SK-N-SH (cell line): ENCODE data around the gene CHD5. TPM values are rescaled to one million over a fixed set of nuclear protein-coding genes. Genes with fewer than 3 reads are reported as not detected.

ENCODE experiments used
- CTCF ChIA-PET: fragments of 300-600, 350-600 bp; formaldehyde crosslinking; extraction: SDS; loops from one replicate; lab custom pipeline; 2021; lab: Yijun Ruan, JAX
- POLR2A ChIA-PET: fragments of 350-600 bp; sonication (Branson Sonifier 250); formaldehyde crosslinking; extraction: SDS; loops from one replicate; lab custom pipeline; 2020; ENCODE audit warnings: antibody characterized with exemption, inconsistent platforms; lab: Yijun Ruan, JAX
- DNase-seq: peaks from one replicate; pipeline ENCODE4 v3.0.0; 2012
- H2AFZ ChIP-seq: fragments of 200-600 bp; sonication (generic); 2 replicates; pipeline ENCODE4 v1.8.1; 2016; ENCODE audit warnings: antibody characterized with exemption, mild to moderate bottlenecking, low read depth
- H3F3A ChIP-seq: fragments of 200-600 bp; sonication (generic); replicated peaks from 2 replicates; pipeline ENCODE3; 2016; ENCODE audit warnings: antibody characterized with exemption, mild to moderate bottlenecking; ENCODE audit not compliant: insufficient read depth
- H3K27ac ChIP-seq, 2 experiments: fragments of 200-500 bp in 1 of 2; fragments of 200-600 bp in 1 of 2; sonication (Bioruptor generic) in 1 of 2; sonication (generic), shearing (Covaris generic) in 1 of 2; 2 replicates each; pipeline versions ENCODE4 v1.5.1 to v1.6.1; 2014 to 2016; ENCODE audit warnings: low read depth in 2 of 2, inconsistent platforms in 1 of 2, low read length in 1 of 2, mild to moderate bottlenecking in 1 of 2, mixed read lengths in 1 of 2
- H3K27me3 ChIP-seq: fragments of 200-600 bp; sonication (generic), shearing (Covaris generic); 2 replicates; pipeline ENCODE4 v1.6.1; 2016; ENCODE audit warnings: mixed run types; ENCODE audit not compliant: insufficient read depth
- H3K36me3 ChIP-seq, 2 experiments: fragments of 200-500 bp in 1 of 2; fragments of 200-600 bp in 1 of 2; sonication (Bioruptor generic) in 1 of 2; sonication (generic) in 1 of 2; replicated peaks in 1 of 2; 2 replicates each; pipeline versions ENCODE3 to v1.5.1; 2014 to 2016; ENCODE audit warnings: low read length in 1 of 2, mild to moderate bottlenecking in 1 of 2; ENCODE audit not compliant: insufficient read depth in 2 of 2, control insufficient read depth in 1 of 2
- H3K4me1 ChIP-seq, 2 experiments: fragments of 200-500 bp in 1 of 2; fragments of 200-600 bp in 1 of 2; sonication (Bioruptor generic) in 1 of 2; sonication (generic), shearing (Covaris generic) in 1 of 2; 2 replicates each; pipeline versions ENCODE4 v1.5.1 to v1.6.1; 2014 to 2016; ENCODE audit warnings: low read depth in 1 of 2, low read length in 1 of 2, mixed run types in 1 of 2; ENCODE audit not compliant: insufficient read depth in 2 of 2, control insufficient read depth in 1 of 2
- H3K4me2 ChIP-seq: fragments of 200-600 bp; sonication (generic), shearing (Covaris generic); 2 replicates; pipeline ENCODE4 v1.6.1; 2017; ENCODE audit warnings: mixed run types
- H3K4me3 ChIP-seq, 2 experiments: fragments of 200-500 bp in 1 of 2; fragments of 200-600 bp in 1 of 2; sonication (Bioruptor generic) in 1 of 2; sonication (generic), shearing (Covaris generic) in 1 of 2; 2 replicates each; pipeline versions ENCODE4 v1.5.1 to v1.8.1; 2014 to 2016; ENCODE audit warnings: low read depth in 2 of 2, inconsistent platforms in 1 of 2, low read length in 1 of 2, mild to moderate bottlenecking in 1 of 2, mixed read lengths in 1 of 2, moderate library complexity in 1 of 2
- H3K79me2 ChIP-seq: fragments of 200-600 bp; sonication (generic); 2 replicates; pipeline ENCODE4 v1.8.1; 2017; ENCODE audit warnings: mild to moderate bottlenecking; ENCODE audit not compliant: insufficient read depth
- H3K9ac ChIP-seq: fragments of 200-600 bp; sonication (generic); 2 replicates; pipeline ENCODE4 v1.6.1; 2017; ENCODE audit warnings: mixed run types
- H3K9me2 ChIP-seq: fragments of 200-600 bp; sonication (generic); 2 replicates; pipeline ENCODE4 v1.6.1; 2017; ENCODE audit warnings: mixed run types
- H3K9me3 ChIP-seq: fragments of 200-600 bp; sonication (generic); 2 replicates; pipeline ENCODE4 v1.6.1; 2017; ENCODE audit warnings: mixed run types, mild to moderate bottlenecking, moderate library complexity
- H4K20me1 ChIP-seq: fragments of 200-600 bp; sonication (generic); 2 replicates; pipeline ENCODE4 v1.6.1; 2017; ENCODE audit warnings: mild to moderate bottlenecking, mixed run types; ENCODE audit not compliant: insufficient read depth
- EP300 ChIP-seq, 2 experiments: IDR thresholded peaks; 2 replicates each; pipeline versions ENCODE4 v1.4.0 to v1.6.1; 2012; ENCODE audit warnings: borderline replicate concordance in 1 of 2, low read depth in 1 of 2, low read length in 1 of 2
- FOXJ3 ChIP-seq: sonication (generic); formaldehyde crosslinking; IDR thresholded peaks from 2 replicates; pipeline ENCODE4 v1.5.1; 2020; ENCODE audit warnings: mild to moderate bottlenecking, missing genetic modification reagents
- FOXM1 ChIP-seq: IDR thresholded peaks from 2 replicates; pipeline ENCODE4 v1.4.0; 2012; ENCODE audit warnings: low read depth, mild to moderate bottlenecking
- GATA2 ChIP-seq: sonication (generic); formaldehyde crosslinking; IDR thresholded peaks from 2 replicates; pipeline ENCODE4 v1.5.0; 2020; ENCODE audit warnings: mild to moderate bottlenecking, missing genetic modification reagents
- JUND ChIP-seq: IDR thresholded peaks from 2 replicates; pipeline ENCODE4 v1.4.0; 2012
- MEF2A ChIP-seq: IDR thresholded peaks from 2 replicates; pipeline ENCODE4 v1.4.0; 2012; ENCODE audit warnings: low read depth, borderline replicate concordance
- MXI1 ChIP-seq: IDR thresholded peaks from 2 replicates; pipeline ENCODE4 v1.6.1; 2012; ENCODE audit warnings: mild to moderate bottlenecking, low read depth, low read length, improper control_type of control experiment
- NRF1 ChIP-seq: IDR thresholded peaks from 2 replicates; pipeline ENCODE4 v1.6.1; 2012; ENCODE audit warnings: low read depth, mild to moderate bottlenecking, low read length
- POLR2AphosphoS5 ChIP-seq: IDR thresholded peaks from 2 replicates; pipeline ENCODE4 v1.6.1; 2012; ENCODE audit warnings: low read depth, low read length
- RCOR1 ChIP-seq: fragments of 150-350 bp; IDR thresholded peaks from 2 replicates; pipeline ENCODE4 v1.6.1; 2017; ENCODE audit warnings: antibody characterized with exemption, low read length
- RXRA ChIP-seq: IDR thresholded peaks from 2 replicates; pipeline ENCODE4 v1.4.0; 2012; ENCODE audit warnings: low read depth, mild to moderate bottlenecking, borderline replicate concordance
- SIN3A ChIP-seq: IDR thresholded peaks from 2 replicates; pipeline ENCODE4 v1.6.1; 2012; ENCODE audit warnings: low read depth, mild to moderate bottlenecking, low read length, moderate library complexity, borderline replicate concordance
- TCF12 ChIP-seq: IDR thresholded peaks from 2 replicates; pipeline ENCODE4 v1.4.0; 2012
- TEAD4 ChIP-seq: IDR thresholded peaks from 2 replicates; pipeline ENCODE4 v1.4.0; 2012; ENCODE audit warnings: mild to moderate bottlenecking, borderline replicate concordance; ENCODE audit not compliant: insufficient read depth
- WGBS: methylation state at CpG from one replicate; pipeline ENCODE4 v1.1.6; 2017; ENCODE audit warnings: low lambda C conversion rate; 5-methylcytosine and 5-hydroxymethylcytosine counted together
- polyA plus RNA-seq, 3 experiments: library from polyadenylated mRNA; depleted of rRNA; stranded (reverse); fragments of >200 nt; gene quantifications; 2 replicates each; pipeline ENCODE4 v1.2.3, GENCODE V29; 2012
- TF ChIP-seq, protein P1 (sequence below): IDR thresholded peaks from 2 replicates; pipeline ENCODE4 v1.4.0; 2012; ENCODE audit warnings: low read depth, borderline replicate concordance
- TF ChIP-seq, protein P2 (sequence below): IDR thresholded peaks from 2 replicates; pipeline ENCODE4; 2012
- TF ChIP-seq, protein P3 (sequence below): IDR thresholded peaks from 2 replicates; pipeline ENCODE4 v1.6.1; 2012; ENCODE audit warnings: mild to moderate bottlenecking, low read depth, low read length, moderate library complexity
- TF ChIP-seq, protein P4 (sequence below): IDR thresholded peaks from 2 replicates; pipeline ENCODE4 v1.4.0; 2012; ENCODE audit warnings: low read depth, borderline replicate concordance
- TF ChIP-seq, protein P5 (sequence below): fragments of 150-350 bp; IDR thresholded peaks from 2 replicates; pipeline ENCODE4 v1.6.1; 2017; ENCODE audit warnings: antibody characterized with exemption, low read length, low read depth, borderline replicate concordance
- TF ChIP-seq, protein P6 (sequence below): fragments of 150-350 bp; IDR thresholded peaks from 2 replicates; pipeline ENCODE4 v1.6.1; 2016; ENCODE audit warnings: mild to moderate bottlenecking, low read depth, low read length

The CHD5 gene
- polyA plus RNA-seq, 1 of the 3 experiments (the other 2 are of a cell fraction) = 0.26 TPM

DNA sequence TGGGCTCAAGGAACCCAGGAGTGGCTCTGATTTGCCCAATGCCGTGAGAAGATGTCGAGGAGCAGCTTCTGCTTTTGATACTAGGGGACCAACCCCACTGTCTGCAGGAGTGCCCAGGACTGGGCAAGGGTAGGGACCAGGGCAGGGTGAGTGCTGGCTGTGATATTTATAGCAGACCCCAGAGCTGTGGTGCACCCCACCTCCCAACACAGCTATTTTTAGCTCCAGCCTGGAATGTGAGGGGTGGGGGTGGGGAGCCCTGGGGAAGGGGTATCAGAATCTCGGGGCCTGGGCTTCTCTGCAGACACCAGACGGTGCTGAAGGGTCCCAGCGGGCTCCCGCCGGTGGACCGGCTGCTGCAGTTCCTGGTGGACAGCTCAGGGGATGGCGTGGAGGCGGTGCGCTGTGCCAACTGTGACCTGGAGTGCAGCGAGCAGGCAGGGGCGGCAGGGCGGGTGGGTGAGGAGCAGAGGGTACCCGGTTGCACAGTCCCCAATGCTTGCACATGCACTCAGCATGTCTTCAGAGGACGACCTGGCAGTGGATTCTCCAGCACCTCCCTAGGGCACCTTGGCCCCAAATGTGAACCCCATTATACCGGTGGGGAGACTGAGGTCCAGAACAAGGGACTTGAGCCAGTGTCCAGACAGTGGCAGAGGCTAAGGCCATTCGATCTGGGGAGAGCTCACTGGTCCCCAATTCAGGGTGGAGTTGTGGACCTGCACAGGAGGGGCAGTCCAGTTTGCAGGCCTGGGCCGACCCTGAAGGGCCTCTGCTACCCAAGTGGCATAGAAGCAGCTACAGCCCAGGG lies 27.2 kb upstream of the CHD5 start:
- H3K79me2 ChIP-seq = no peaks in the 10 kb centered on the region
- no peak overlapping the region for H2AFZ ChIP-seq
- H3K9me2 ChIP-seq = no peaks in the 10 kb centered on the region
- H3F3A ChIP-seq = no peaks in the 10 kb centered on the region
- POLR2A ChIA-PET = no interaction called here
- WGBS = 96% methylated on average over 14 of the region's 19 CpGs
- H3K4me2 ChIP-seq = no peak overlapping the region
- no peak overlapping the region for H3K9ac ChIP-seq
- no peaks in the 10 kb centered on the region for H3K9me3 ChIP-seq
- no peak for DNase-seq
- CTCF ChIA-PET = interaction anchor here (0.6 to 5.1 kb wide), 13 partner anchors 8 to 230 kb away, joined by 3 to 43 read pairs (median 3); partner anchors contain the start of genes KCNAB2 and RPL22
- H3K36me3 ChIP-seq = peaks cover 0 to 4% of the 10 kb centered on the region in 2 experiments
- H4K20me1 ChIP-seq = no peaks in the 10 kb centered on the region
- H3K4me1 ChIP-seq = peaks cover 0 to 18% of the 10 kb centered on the region in 2 experiments; a peak in 1 of 4 replicates
- TF ChIP-seq FOXJ3 (CRISPR knock-in tag) = no peak
- no peak for TF ChIP-seq TEAD4
- TF ChIP-seq EP300 (IDR thresholded peaks at IDR 0.05; ENCODE audit: borderline replicate concordance in 1 of 2, low read depth in 1 of 2, low read length in 1 of 2) = no peak
- TF ChIP-seq, protein P1, sequence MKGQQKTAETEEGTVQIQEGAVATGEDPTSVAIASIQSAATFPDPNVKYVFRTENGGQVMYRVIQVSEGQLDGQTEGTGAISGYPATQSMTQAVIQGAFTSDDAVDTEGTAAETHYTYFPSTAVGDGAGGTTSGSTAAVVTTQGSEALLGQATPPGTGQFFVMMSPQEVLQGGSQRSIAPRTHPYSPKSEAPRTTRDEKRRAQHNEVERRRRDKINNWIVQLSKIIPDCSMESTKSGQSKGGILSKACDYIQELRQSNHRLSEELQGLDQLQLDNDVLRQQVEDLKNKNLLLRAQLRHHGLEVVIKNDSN = no peak
- TF ChIP-seq, protein P2, sequence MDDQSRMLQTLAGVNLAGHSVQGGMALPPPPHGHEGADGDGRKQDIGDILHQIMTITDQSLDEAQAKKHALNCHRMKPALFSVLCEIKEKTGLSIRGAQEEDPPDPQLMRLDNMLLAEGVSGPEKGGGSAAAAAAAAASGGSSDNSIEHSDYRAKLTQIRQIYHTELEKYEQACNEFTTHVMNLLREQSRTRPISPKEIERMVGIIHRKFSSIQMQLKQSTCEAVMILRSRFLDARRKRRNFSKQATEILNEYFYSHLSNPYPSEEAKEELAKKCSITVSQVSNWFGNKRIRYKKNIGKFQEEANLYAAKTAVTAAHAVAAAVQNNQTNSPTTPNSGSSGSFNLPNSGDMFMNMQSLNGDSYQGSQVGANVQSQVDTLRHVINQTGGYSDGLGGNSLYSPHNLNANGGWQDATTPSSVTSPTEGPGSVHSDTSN = no peak
- TF ChIP-seq POLR2AphosphoS5 = no peak
- no peak for TF ChIP-seq GATA2 (CRISPR knock-in tag)
- no peak for TF ChIP-seq MXI1
- TF ChIP-seq, protein P3, sequence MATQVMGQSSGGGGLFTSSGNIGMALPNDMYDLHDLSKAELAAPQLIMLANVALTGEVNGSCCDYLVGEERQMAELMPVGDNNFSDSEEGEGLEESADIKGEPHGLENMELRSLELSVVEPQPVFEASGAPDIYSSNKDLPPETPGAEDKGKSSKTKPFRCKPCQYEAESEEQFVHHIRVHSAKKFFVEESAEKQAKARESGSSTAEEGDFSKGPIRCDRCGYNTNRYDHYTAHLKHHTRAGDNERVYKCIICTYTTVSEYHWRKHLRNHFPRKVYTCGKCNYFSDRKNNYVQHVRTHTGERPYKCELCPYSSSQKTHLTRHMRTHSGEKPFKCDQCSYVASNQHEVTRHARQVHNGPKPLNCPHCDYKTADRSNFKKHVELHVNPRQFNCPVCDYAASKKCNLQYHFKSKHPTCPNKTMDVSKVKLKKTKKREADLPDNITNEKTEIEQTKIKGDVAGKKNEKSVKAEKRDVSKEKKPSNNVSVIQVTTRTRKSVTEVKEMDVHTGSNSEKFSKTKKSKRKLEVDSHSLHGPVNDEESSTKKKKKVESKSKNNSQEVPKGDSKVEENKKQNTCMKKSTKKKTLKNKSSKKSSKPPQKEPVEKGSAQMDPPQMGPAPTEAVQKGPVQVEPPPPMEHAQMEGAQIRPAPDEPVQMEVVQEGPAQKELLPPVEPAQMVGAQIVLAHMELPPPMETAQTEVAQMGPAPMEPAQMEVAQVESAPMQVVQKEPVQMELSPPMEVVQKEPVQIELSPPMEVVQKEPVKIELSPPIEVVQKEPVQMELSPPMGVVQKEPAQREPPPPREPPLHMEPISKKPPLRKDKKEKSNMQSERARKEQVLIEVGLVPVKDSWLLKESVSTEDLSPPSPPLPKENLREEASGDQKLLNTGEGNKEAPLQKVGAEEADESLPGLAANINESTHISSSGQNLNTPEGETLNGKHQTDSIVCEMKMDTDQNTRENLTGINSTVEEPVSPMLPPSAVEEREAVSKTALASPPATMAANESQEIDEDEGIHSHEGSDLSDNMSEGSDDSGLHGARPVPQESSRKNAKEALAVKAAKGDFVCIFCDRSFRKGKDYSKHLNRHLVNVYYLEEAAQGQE = no peak
- TF ChIP-seq, protein P4, sequence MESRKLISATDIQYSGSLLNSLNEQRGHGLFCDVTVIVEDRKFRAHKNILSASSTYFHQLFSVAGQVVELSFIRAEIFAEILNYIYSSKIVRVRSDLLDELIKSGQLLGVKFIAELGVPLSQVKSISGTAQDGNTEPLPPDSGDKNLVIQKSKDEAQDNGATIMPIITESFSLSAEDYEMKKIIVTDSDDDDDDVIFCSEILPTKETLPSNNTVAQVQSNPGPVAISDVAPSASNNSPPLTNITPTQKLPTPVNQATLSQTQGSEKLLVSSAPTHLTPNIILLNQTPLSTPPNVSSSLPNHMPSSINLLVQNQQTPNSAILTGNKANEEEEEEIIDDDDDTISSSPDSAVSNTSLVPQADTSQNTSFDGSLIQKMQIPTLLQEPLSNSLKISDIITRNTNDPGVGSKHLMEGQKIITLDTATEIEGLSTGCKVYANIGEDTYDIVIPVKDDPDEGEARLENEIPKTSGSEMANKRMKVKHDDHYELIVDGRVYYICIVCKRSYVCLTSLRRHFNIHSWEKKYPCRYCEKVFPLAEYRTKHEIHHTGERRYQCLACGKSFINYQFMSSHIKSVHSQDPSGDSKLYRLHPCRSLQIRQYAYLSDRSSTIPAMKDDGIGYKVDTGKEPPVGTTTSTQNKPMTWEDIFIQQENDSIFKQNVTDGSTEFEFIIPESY = no peak
- TF ChIP-seq SIN3A = no peak
- TF ChIP-seq, protein P5, sequence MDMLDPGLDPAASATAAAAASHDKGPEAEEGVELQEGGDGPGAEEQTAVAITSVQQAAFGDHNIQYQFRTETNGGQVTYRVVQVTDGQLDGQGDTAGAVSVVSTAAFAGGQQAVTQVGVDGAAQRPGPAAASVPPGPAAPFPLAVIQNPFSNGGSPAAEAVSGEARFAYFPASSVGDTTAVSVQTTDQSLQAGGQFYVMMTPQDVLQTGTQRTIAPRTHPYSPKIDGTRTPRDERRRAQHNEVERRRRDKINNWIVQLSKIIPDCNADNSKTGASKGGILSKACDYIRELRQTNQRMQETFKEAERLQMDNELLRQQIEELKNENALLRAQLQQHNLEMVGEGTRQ = no peak
- TF ChIP-seq JUND = no peak
- no peak for TF ChIP-seq RXRA
- no peak for TF ChIP-seq TCF12
- no peak for TF ChIP-seq MEF2A
- TF ChIP-seq NRF1 = no peak
- TF ChIP-seq FOXM1 = no peak
- no peak for TF ChIP-seq RCOR1
- TF ChIP-seq, protein P6, sequence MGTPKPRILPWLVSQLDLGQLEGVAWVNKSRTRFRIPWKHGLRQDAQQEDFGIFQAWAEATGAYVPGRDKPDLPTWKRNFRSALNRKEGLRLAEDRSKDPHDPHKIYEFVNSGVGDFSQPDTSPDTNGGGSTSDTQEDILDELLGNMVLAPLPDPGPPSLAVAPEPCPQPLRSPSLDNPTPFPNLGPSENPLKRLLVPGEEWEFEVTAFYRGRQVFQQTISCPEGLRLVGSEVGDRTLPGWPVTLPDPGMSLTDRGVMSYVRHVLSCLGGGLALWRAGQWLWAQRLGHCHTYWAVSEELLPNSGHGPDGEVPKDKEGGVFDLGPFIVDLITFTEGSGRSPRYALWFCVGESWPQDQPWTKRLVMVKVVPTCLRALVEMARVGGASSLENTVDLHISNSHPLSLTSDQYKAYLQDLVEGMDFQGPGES = no peak
- H3K27ac ChIP-seq = no peak overlapping the region
- no peaks in the 10 kb centered on the region for H3K27me3 ChIP-seq
- H3K4me3 ChIP-seq = no peak overlapping the region
